GM18858 (cell line): ENCODE results near the gene SMIM15.

Experiments
- ATAC-seq: cut with Tn5 transposase; IDR thresholded peaks from one replicate; pipeline ENCODE4 v1.9.1; 2021; ENCODE audit not compliant: unreplicated experiment

Gene SMIM15

DNA sequence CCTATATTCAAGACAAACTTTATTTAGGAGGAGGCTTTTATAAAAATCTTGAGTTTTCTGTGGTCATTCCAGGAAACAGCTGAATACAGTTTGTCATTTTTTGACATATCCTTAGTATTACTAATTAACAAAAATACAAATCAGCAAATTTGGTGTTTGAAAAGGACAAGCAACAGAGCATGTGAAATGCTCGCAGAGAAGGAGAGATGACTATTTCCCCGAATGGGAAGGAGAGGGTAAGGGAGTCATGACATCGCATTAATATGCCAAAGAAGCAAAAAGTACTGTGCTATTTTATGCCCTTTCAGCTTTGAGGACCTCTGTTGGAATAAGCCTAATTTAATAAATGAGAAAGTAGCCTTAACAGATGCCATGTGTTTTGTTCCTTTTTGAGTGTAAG is 1.8 kb downstream of the SMIM15 start:
- no peak for ATAC-seq

- no peak for ATAC-seq
Measured at GRCh38 chr5:61159836-61160235, 2.4 kb downstream of the SMIM15 start.

DNA sequence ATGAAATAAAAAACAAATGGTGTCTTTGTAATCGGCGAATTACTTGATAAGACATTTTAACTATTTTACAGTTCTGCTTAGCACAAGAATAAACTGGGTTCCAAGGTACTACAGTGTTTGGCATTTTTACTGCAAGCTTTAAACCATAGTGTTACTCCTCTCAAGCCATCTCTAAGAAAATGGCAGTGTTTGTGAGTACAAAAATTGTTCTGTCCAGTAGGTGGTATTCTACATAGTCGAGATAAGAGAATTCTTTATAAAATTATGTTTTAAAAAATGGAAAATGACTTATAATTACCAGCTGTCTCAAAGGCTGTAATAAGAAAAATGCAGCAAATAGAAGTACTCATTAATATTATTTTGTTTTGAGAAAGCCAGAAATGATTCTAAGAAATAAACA is 3.2 kb downstream of the SMIM15 start:
- no peak for ATAC-seq

DNA sequence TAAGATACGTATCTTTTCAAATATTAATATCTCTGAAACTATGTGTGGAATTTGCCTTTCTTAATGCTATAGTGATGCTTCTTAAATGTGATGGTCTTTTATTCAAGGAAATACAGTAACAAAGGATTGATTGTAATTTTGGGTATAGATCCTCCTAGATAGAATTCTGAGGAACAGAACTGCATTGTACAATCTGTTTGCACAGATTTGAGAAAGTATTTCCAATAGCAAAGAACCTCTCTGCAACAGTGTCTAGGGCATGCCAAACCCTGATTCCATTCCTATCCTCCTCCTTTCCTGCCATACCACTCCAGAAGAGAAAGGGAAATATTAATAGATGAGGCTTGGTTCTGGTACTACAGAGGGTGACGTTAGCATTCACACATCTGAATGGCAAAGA is 10.4 kb downstream of the SMIM15 start:
- no peak for ATAC-seq

- ATAC-seq, result no peak
Measured at GRCh38 chr5:61148515-61148914, 13.8 kb downstream of the SMIM15 start.

GRCh38 chr5:61142811-61143210 is 19.5 kb downstream of the SMIM15 start:
- no peak for ATAC-seq

DNA sequence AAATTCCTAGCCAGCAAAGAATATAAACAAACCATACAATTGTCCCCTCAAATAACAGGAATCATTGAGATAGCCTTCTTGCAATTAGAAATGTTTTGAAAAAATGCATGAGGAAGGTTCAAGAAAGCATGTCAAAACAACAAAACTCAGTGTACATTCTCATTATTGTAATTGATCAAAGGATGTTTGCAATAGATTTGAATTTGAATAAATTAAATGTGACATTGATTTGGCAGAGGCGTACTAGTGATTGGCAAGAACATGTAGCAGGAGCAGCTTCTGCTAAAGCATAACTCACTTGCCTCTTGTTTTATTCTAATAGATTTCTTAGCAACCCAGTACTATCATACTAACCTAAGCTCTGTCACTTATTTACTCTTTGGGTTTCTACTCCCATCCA is 19.9 kb downstream of the SMIM15 start:
- no peak for ATAC-seq

DNA sequence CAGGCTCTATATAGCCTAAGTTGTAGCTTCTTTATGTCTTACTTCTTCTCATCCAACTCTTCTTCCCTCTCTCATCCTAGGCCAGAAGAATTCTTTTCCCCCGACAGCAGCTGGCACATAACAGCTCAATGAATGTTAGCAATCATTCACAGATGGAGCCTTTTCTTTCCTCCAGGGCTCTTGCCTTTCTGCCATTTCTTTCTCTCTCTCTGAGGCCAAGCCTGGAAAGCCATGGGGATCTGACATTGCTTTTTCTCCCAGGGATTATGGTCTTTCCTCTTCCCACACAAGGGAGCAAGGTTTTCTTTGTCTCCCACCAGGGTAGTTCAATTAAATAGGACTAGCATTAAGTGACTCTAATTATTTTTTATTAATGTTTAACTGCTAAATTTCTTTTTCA is 20.5 kb downstream of the SMIM15 start:
- no peak for ATAC-seq

GRCh38 chr5:61139931-61140330 is 22.3 kb downstream of the SMIM15 start:
- ATAC-seq, result no peak

DNA sequence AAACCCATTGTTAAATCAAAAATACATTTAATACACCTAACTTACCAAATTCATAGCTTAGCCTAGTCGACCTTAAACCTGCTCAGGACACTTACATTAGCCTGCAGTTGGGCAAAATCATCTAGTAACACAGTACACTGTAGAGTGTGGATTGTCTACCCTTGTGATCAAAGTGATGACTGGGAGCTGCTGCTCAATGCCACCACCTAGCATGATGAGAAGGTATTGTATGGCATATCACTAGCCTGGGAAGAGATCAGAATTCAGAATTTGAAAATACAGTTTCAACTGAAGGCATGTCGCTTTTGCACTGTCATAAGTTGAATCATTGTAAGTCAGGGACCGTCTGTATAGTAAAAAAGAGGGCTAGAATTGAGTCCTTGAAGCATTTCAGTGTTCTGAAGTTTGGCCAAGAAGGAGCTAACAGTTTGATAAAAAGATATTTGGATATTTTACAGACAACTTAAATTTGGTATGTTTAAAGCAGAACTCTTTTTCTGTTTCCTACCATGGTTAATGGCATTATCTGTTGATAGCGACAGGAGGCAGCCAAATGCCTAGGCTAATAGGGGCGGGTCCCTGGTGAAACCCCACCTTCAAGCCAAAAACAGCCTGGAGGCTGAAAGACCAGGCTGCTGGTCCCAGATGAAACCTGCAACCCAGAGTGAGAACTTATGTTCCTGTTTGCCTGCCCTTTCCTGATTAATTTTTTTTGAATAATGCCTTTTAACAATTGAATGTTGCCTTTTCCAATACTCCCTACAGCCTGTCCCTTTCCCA is 23.0 kb downstream of the SMIM15 start:
- no peak for ATAC-seq

GRCh38 chr5:61137835-61138234 is 24.4 kb downstream of the SMIM15 start:
- ATAC-seq, result no peak

DNA sequence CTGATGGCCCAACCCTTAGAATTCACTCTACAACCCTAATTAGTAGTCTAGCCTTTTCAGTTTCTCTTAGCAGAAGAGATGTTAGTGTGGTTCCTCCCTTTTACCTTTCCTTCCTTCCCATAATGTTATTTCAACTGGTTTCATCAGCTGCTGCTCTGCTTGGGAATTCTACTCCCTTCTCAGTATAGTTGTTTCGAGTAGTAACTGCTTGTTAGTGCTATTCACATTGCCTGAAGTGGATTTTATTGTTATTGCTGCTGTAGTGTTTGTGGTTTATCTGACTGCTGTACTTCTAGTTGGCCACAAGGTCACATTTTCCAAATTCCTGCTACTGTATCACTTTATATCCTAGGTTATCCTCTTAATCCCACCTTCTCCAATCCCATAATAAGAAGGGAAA is 29.7 kb downstream of the SMIM15 start:
- ATAC-seq, result no peak

GRCh38 chr5:61130289-61130688 is 32.0 kb downstream of the SMIM15 start:
- no peak for ATAC-seq

GRCh38 chr5:61123145-61123544 is 39.1 kb downstream of the SMIM15 start:
- no peak for ATAC-seq

- ATAC-seq, result no peak
Measured at GRCh38 chr5:61120534-61120933, 41.7 kb downstream of the SMIM15 start.

GRCh38 chr5:61119066-61119465 is 43.2 kb downstream of the SMIM15 start:
- ATAC-seq, result no peak

- peak; percentile 57 for ATAC-seq
Measured at GRCh38 chr5:61115968-61116367, 46.3 kb downstream of the SMIM15 start.

- no peak for ATAC-seq
Measured at GRCh38 chr5:61114441-61114840, 47.8 kb downstream of the SMIM15 start.
